IMR-90 (cell line): ENCODE measurements around the gene RAMP3. TPM values are rescaled to one million over a fixed set of nuclear protein-coding genes. Genes with fewer than 3 reads are reported as not detected.

Experiments used
- ATAC-seq: fragments of 200-7000 bp; cut with Tn5 transposase; 2 replicates; pipeline ENCODE4 v1.9.1; 2020; ENCODE audit warnings: low read depth, mild to moderate bottlenecking, moderate library complexity
- BruUV-seq: library from RNA; stranded (reverse); fragments of 400-500 nt; replicated peaks from 2 replicates; lab custom pipeline; 2021; lab: Mats Ljungman, UMichigan
- CTCF ChIA-PET: fragments of 300-600 bp; formaldehyde crosslinking; extraction: SDS; loops from one replicate; lab custom pipeline; 2021; ENCODE audit warnings: antibody characterized with exemption; lab: Yijun Ruan, JAX
- POLR2A ChIA-PET: fragments of 300-600 bp; sonication (Branson Sonifier 250); formaldehyde crosslinking; loops from one replicate; lab custom pipeline; 2022; ENCODE audit warnings: antibody characterized with exemption; ENCODE audit not compliant: unreplicated experiment; lab: Charles Lee
- DNase-seq: peaks from one replicate; pipeline ENCODE4 v3.0.0; 2013
- H2AFZ ChIP-seq: replicated peaks from 2 replicates; pipeline ENCODE3; 2013; ENCODE audit warnings: low read length, mild to moderate bottlenecking; ENCODE audit not compliant: poor library complexity
- H2AK5ac ChIP-seq: 2 replicates; pipeline ENCODE4 v1.6.1; 2013; ENCODE audit warnings: low read depth, low read length, inconsistent platforms
- H2AK9ac ChIP-seq: replicated peaks from 2 replicates; pipeline ENCODE3; 2013; ENCODE audit warnings: mild to moderate bottlenecking, low read depth, low read length, moderate library complexity; ENCODE audit not compliant: poor library complexity
- H2BK120ac ChIP-seq: 2 replicates; pipeline ENCODE4 v1.6.1; 2013; ENCODE audit warnings: low read depth, low read length, inconsistent platforms
- H2BK15ac ChIP-seq: 3 replicates; pipeline ENCODE4 v1.6.1; 2013; ENCODE audit warnings: low read depth, low read length, inconsistent platforms
- H2BK20ac ChIP-seq: 2 replicates; pipeline ENCODE4 v1.6.1; 2013; ENCODE audit warnings: low read depth, mild to moderate bottlenecking, inconsistent platforms, low read length, moderate library complexity
- H2BK5ac ChIP-seq: 2 replicates; pipeline ENCODE4 v1.6.1; 2013; ENCODE audit warnings: mild to moderate bottlenecking, low read depth, low read length, inconsistent platforms; ENCODE audit not compliant: poor library complexity, severe bottlenecking
- H3K14ac ChIP-seq: replicated peaks from 2 replicates; pipeline ENCODE4 v1.6.1; 2013; ENCODE audit warnings: low read depth, low read length, inconsistent platforms
- H3K18ac ChIP-seq: 2 replicates; pipeline ENCODE4 v1.6.1; 2013; ENCODE audit warnings: low read depth, low read length, control low read depth
- H3K23ac ChIP-seq: 2 replicates; pipeline ENCODE4 v1.6.1; 2013; ENCODE audit warnings: low read depth, low read length, inconsistent platforms
- H3K27ac ChIP-seq: 2 replicates; pipeline ENCODE4 v1.5.1; 2013; ENCODE audit warnings: mild to moderate bottlenecking, control low read depth, low read length; ENCODE audit not compliant: insufficient read depth
- H3K27me3 ChIP-seq: 2 replicates; pipeline ENCODE4 v1.6.1; 2013; ENCODE audit warnings: low read length; ENCODE audit not compliant: control insufficient read depth, insufficient read depth
- H3K36me3 ChIP-seq: 2 replicates; pipeline ENCODE4 v1.6.1; 2013; ENCODE audit warnings: low read length, mixed read lengths; ENCODE audit not compliant: control insufficient read depth, insufficient read depth
- H3K4ac ChIP-seq: 2 replicates; pipeline ENCODE4 v1.6.1; 2013; ENCODE audit warnings: low read depth, low read length, inconsistent platforms
- H3K4me1 ChIP-seq: 2 replicates; pipeline ENCODE4 v1.6.1; 2013; ENCODE audit warnings: low read length, mixed read lengths; ENCODE audit not compliant: control insufficient read depth, insufficient read depth
- H3K4me2 ChIP-seq: 2 replicates; pipeline ENCODE4 v1.6.1; 2013; ENCODE audit warnings: low read depth, mild to moderate bottlenecking, control low read depth, low read length, moderate library complexity
- H3K4me3 ChIP-seq: 2 replicates; pipeline ENCODE4 v1.5.1; 2013; ENCODE audit warnings: low read depth, mild to moderate bottlenecking, control low read depth, low read length, moderate library complexity; ENCODE audit not compliant: insufficient read depth
- H3K56ac ChIP-seq: 2 replicates; pipeline ENCODE4 v1.6.1; 2013; ENCODE audit warnings: low read length, inconsistent platforms; ENCODE audit not compliant: insufficient read depth; ENCODE audit errors: extremely low read depth
- H3K79me1 ChIP-seq, 2 experiments: 2 replicates each; pipeline ENCODE4 v1.6.1; 2013; ENCODE audit warnings: low read length in 2 of 2, inconsistent platforms in 1 of 2, low read depth in 1 of 2
- H3K9ac ChIP-seq: 2 replicates; pipeline ENCODE4 v1.6.1; 2013; ENCODE audit warnings: low read depth, low read length, control low read depth
- H3K9me1 ChIP-seq: 2 replicates; pipeline ENCODE4 v1.6.1; 2013; ENCODE audit warnings: low read length, inconsistent platforms; ENCODE audit not compliant: insufficient read depth
- H3K9me3 ChIP-seq: 2 replicates; pipeline ENCODE4 v1.6.1; 2013; ENCODE audit warnings: low read length; ENCODE audit not compliant: control insufficient read depth, insufficient read depth
- H4K20me1 ChIP-seq: 2 replicates; pipeline ENCODE4 v1.6.1; 2013; ENCODE audit warnings: low read length, inconsistent platforms; ENCODE audit not compliant: insufficient read depth
- H4K5ac ChIP-seq: 2 replicates; pipeline ENCODE4 v1.6.1; 2013; ENCODE audit warnings: mild to moderate bottlenecking, low read depth, low read length, control low read depth
- H4K8ac ChIP-seq, 2 experiments: 2 replicates each; pipeline ENCODE4 v1.6.1; 2013; ENCODE audit warnings: low read depth in 2 of 2, low read length in 2 of 2, control low read depth in 1 of 2, inconsistent platforms in 1 of 2
- H4K91ac ChIP-seq: 2 replicates; pipeline ENCODE4 v1.6.1; 2013; ENCODE audit warnings: low read depth, low read length, inconsistent platforms; ENCODE audit not compliant: insufficient read depth
- BHLHE40 ChIP-seq: fragments of 150-350 bp; IDR thresholded peaks from 2 replicates; pipeline ENCODE4 v1.6.1; 2016; ENCODE audit warnings: mild to moderate bottlenecking, low read depth, low read length
- CEBPB ChIP-seq: IDR thresholded peaks from 2 replicates; pipeline ENCODE4 v1.6.1; 2012; ENCODE audit warnings: low read depth, low read length, improper control_type of control experiment
- CHD1 ChIP-seq: IDR thresholded peaks from 2 replicates; pipeline ENCODE4 v1.6.1; 2012; ENCODE audit warnings: low read depth, low read length, improper control_type of control experiment
- CTCF ChIP-seq: conservative IDR thresholded peaks from 2 replicates; pipeline ENCODE4 v1.5.1; 2012; ENCODE audit warnings: mild to moderate bottlenecking, low read depth, low read length, improper control_type of control experiment
- ELK1 ChIP-seq: fragments of 150-350 bp; IDR thresholded peaks from 2 replicates; pipeline ENCODE4 v1.6.1; 2016; ENCODE audit warnings: low read depth, mild to moderate bottlenecking, low read length, moderate library complexity, borderline replicate concordance
- FOS ChIP-seq: fragments of 150-350 bp; IDR thresholded peaks from 2 replicates; pipeline ENCODE4 v1.6.1; 2016; ENCODE audit warnings: low read depth, low read length
- MAFK ChIP-seq: IDR thresholded peaks from 2 replicates; pipeline ENCODE4 v1.6.1; 2012; ENCODE audit warnings: low read depth, low read length, improper control_type of control experiment
- MAZ ChIP-seq: IDR thresholded peaks from 2 replicates; pipeline ENCODE4 v1.6.1; 2012; ENCODE audit warnings: low read depth, mild to moderate bottlenecking, low read length, improper control_type of control experiment, moderate library complexity, borderline replicate concordance
- MXI1 ChIP-seq: IDR thresholded peaks from 2 replicates; pipeline ENCODE4 v1.6.1; 2012; ENCODE audit warnings: low read depth, mild to moderate bottlenecking, low read length, moderate library complexity, borderline replicate concordance
- NFE2L2 ChIP-seq: fragments of 150-350 bp; IDR thresholded peaks from 2 replicates; pipeline ENCODE4 v1.6.1; 2016; ENCODE audit warnings: low read depth, mild to moderate bottlenecking, low read length
- POLR2A ChIP-seq: IDR thresholded peaks from 2 replicates; pipeline ENCODE4 v1.6.1; 2012; ENCODE audit warnings: mild to moderate bottlenecking, low read depth, low read length
- RAD21 ChIP-seq: IDR thresholded peaks from 2 replicates; pipeline ENCODE4 v1.6.1; 2012; ENCODE audit warnings: low read length, improper control_type of control experiment
- RCOR1 ChIP-seq: IDR thresholded peaks from 2 replicates; pipeline ENCODE4 v1.6.1; 2012; ENCODE audit warnings: mild to moderate bottlenecking, low read length, improper control_type of control experiment; ENCODE audit not compliant: insufficient replicate concordance
- RFX5 ChIP-seq: IDR thresholded peaks from 2 replicates; pipeline ENCODE4 v1.8.0; 2012; ENCODE audit warnings: low read depth, mild to moderate bottlenecking, low read length, moderate library complexity
- SMC3 ChIP-seq: fragments of 150-350 bp; IDR thresholded peaks from 2 replicates; pipeline ENCODE4 v1.6.1; 2016; ENCODE audit warnings: low read depth, mild to moderate bottlenecking, antibody characterized with exemption, low read length, moderate library complexity
- WGBS, 2 experiments: methylation state at CpG; one replicate each; pipeline versions ENCODE4 v1.1.5 to v1.1.7; 2013; ENCODE audit warnings: missing lambda C conversion rate in 2 of 2; ENCODE audit not compliant: insufficient read length in 1 of 2; ENCODE audit errors: extremely low coverage in 2 of 2; 5-methylcytosine and 5-hydroxymethylcytosine counted together
- dilution Hi-C: fragments of 300-500 bp; cut with HindIII; formaldehyde crosslinking; loops from one replicate; pipeline ENCODE4 v1.14.3; 2018; ENCODE audit warnings: low sequenced_read_pairs; ENCODE audit not compliant: unreplicated experiment
- in situ Hi-C: fragments of 300-500 bp; cut with MboI; formaldehyde crosslinking; loops from 3 replicates; pipeline ENCODE4 v1.14.3; 2019; ENCODE audit warnings: low sequenced_read_pairs, inconsistent platforms, mixed read lengths
- intact Hi-C: fragments of 100-400 bp; cut with micrococcal nuclease; formaldehyde crosslinking; loops from 2 replicates; pipeline ENCODE4 v1.10.0; 2022
- polyA plus RNA-seq, 3 experiments: library from polyadenylated mRNA; depleted of rRNA; stranded (reverse); fragments of >200 nt; gene quantifications; 2 replicates each; pipeline ENCODE4 v1.2.3, GENCODE V29; 2012; ENCODE audit warnings: low replicate concordance in 1 of 3
- total RNA-seq: library from RNA; depleted of rRNA; stranded (reverse); fragments of >200 nt; gene quantifications from 2 replicates; pipeline ENCODE4 v1.2.3, GENCODE V29; 2012
- TF ChIP-seq, protein P1 (sequence below): fragments of 150-350 bp; IDR thresholded peaks from 2 replicates; pipeline ENCODE4 v1.6.1; 2017; ENCODE audit warnings: mild to moderate bottlenecking, antibody characterized with exemption, low read length, low read depth

RAMP3 gene
- total and polyA plus RNA-seq, 2 of the 4 experiments (the other 2 are of a cell fraction) = not detected

DNA sequence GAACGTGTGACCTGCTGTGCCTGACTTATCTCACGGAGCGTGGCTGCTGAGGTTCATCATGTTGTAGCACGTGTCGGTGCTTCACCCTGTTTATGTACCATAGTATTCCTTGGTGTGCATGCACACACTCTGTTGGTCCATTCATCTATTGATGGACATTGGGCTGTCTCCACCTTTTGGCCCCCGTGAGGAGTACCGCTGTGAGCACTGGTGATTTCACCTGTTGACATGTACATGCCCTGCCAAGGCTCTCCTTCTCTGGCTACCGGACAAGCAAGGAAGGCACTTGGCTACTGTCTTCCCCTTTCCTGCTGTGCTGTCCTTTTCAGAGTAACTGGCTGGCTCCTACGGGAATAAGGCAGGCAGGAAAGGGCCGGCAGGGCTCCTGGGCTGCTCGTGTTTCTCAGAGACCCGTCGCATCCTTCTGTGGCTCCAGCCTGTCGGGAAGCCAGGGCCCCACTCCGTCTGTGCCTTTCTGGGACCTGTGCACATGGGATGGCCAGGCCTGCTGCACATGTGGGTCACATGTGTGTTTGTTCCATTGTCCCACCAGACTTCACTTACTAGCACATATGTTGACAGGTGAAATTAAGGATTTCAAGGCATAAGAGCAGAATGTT, 28.3 kb upstream of the RAMP3 start:
- POLR2A ChIA-PET = no interaction called here
- dilution Hi-C loops (no loop called here), in situ Hi-C loops (no loop called here), intact Hi-C loops (no loop called here)
- Histone ChIP-seq H2AFZ (peak overlapping the region; percentile 21), H3K4me2 (no peak overlapping the region), H3K14ac (no peak overlapping the region), H3K27me3 (peaks cover 19% of the 10 kb centered on the region), H2AK9ac (peak overlapping the region; percentile 28), H2BK15ac (no peak overlapping the region), H3K9ac (no peak overlapping the region), H3K23ac (no peak overlapping the region), H2BK5ac (no peak overlapping the region), H3K79me1 (no peaks in the 10 kb centered on the region), H3K4ac (no peak overlapping the region), H3K36me3 (no peaks in the 10 kb centered on the region), H3K9me1 (no peaks in the 10 kb centered on the region; the same call in 1 of the 2 replicates), H3K27ac (no peak overlapping the region), H2BK20ac (no peak overlapping the region), H4K91ac (no peak overlapping the region), H3K18ac (no peak overlapping the region), H4K5ac (no peak overlapping the region), H4K8ac (no peak overlapping the region), H3K9me3 (no peaks in the 10 kb centered on the region), H3K4me1 (no peaks in the 10 kb centered on the region), H2BK120ac (no peak overlapping the region), H4K20me1 (no peaks in the 10 kb centered on the region), H3K4me3 (no peak overlapping the region), H2AK5ac (no peak overlapping the region), H3K56ac (no peak overlapping the region)
- DNase-seq = no peak
- 70% methylated on average over 9 of the region's 15 CpGs; no CpG with 5 or more reads in 1 of the 2 experiments for WGBS, 2 experiments
- BruUV-seq = no TSS peak
- CTCF ChIA-PET = no interaction called here
- TF ChIP-seq MXI1 (no peak), POLR2A (no peak), CEBPB (no peak), RCOR1 (no peak), CHD1 (no peak), RAD21 (no peak), MAZ (no peak), FOS (no peak), CTCF (no peak), ELK1 (no peak), RFX5 (no peak), BHLHE40 (no peak), SMC3 (no peak), MAFK (no peak), NFE2L2 (no peak)
- TF ChIP-seq, protein P1, sequence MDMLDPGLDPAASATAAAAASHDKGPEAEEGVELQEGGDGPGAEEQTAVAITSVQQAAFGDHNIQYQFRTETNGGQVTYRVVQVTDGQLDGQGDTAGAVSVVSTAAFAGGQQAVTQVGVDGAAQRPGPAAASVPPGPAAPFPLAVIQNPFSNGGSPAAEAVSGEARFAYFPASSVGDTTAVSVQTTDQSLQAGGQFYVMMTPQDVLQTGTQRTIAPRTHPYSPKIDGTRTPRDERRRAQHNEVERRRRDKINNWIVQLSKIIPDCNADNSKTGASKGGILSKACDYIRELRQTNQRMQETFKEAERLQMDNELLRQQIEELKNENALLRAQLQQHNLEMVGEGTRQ = no peak
- ATAC-seq = no peak
